RWPE2 (cell line): ENCODE results near the gene CREB3L2.

ENCODE experiments used
- ATAC-seq: fragments of 200-7000 bp; cut with Tn5 transposase; 3 replicates; pipeline ENCODE4 v1.9.1; 2021; ENCODE audit warnings: low read depth
- DNase-seq: peaks from one replicate; pipeline ENCODE4 v3.0.0-alpha.2; 2020; ENCODE audit warnings: low spot score
- H3K27ac ChIP-seq: fragments of 450-650 bp; 2 replicates; pipeline ENCODE4 v1.5.1; 2017; ENCODE audit warnings: mild to moderate bottlenecking; ENCODE audit not compliant: poor library complexity, severe bottlenecking
- H3K27me3 ChIP-seq: fragments of 250-450 bp; sonication (Bioruptor Pico); 2 replicates; pipeline ENCODE4 v1.5.1; 2021; ENCODE audit warnings: mild to moderate bottlenecking, moderate library complexity; ENCODE audit not compliant: insufficient read depth, poor library complexity, severe bottlenecking
- H3K36me3 ChIP-seq: fragments of 250-450 bp; sonication (Bioruptor Pico); 2 replicates; pipeline ENCODE4 v1.5.1; 2020; ENCODE audit warnings: low read depth, mild to moderate bottlenecking, moderate library complexity
- H3K4me1 ChIP-seq: fragments of 250-450 bp; sonication (Bioruptor Pico); 2 replicates; pipeline ENCODE4 v1.5.1; 2021; ENCODE audit warnings: mild to moderate bottlenecking, moderate library complexity; ENCODE audit not compliant: insufficient read depth, poor library complexity, severe bottlenecking
- H3K4me3 ChIP-seq: fragments of 250-450 bp; sonication (Bioruptor Pico); 2 replicates; pipeline ENCODE4 v1.5.1; 2021; ENCODE audit warnings: mild to moderate bottlenecking, moderate library complexity; ENCODE audit not compliant: severe bottlenecking
- H3K9me3 ChIP-seq: fragments of 250-450 bp; sonication (Bioruptor Pico); 2 replicates; pipeline ENCODE4 v1.5.1; 2021; ENCODE audit warnings: mild to moderate bottlenecking, moderate library complexity; ENCODE audit not compliant: severe bottlenecking
- TF ChIP-seq, protein P1 (sequence below): fragments of 450-650 bp; IDR thresholded peaks from one replicate; pipeline ENCODE4 v1.5.1; 2017; ENCODE audit warnings: mild to moderate bottlenecking, moderate library complexity; ENCODE audit not compliant: poor library complexity, severe bottlenecking

CREB3L2 gene

DNA sequence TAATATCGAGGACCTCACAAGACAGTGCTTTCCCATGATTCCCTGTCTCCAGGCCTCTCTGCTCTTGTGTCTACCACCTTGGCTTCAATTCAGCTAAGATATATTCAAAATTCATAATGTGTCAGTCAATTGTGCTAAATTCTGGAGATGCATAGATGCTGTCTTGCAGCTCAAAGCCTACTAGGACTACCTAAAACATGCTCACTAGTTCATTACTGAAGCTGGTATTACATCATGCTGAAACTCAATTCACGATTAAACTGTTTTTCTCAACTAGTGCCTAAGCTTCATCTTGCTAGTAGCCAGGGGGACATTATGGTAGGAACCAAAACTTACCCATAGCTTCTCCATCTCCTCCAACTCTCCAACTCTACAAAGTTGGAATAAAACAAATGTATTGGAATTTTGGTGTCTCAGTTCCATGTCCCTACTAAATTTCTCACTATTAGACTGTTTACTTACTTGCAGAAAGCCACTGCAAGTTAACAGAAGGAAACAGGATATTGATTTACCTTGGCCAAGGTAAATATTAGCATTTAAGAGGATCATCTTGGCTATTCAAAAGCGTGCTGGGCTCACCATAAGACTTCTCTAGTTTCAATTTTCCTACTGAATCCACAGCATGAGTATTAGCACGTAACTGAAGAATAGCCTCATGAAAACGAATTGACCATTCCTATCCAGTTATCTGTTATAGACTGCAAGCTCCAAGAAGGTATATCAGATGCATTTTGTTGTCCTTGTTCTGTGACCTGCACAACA, 53.6 kb downstream of the CREB3L2 start:
- no peak for DNase-seq
- ATAC-seq = no peak
- Histone ChIP-seq H3K27me3 (no peaks in the 10 kb centered on the region), H3K9me3 (no peaks in the 10 kb centered on the region), H3K4me1 (peaks cover 10% of the 10 kb centered on the region), H3K36me3 (peaks cover 3% of the 10 kb centered on the region; the same call in 1 of the 2 replicates), H3K4me3 (no peak overlapping the region), H3K27ac (no peak overlapping the region)
- TF ChIP-seq, protein P1, sequence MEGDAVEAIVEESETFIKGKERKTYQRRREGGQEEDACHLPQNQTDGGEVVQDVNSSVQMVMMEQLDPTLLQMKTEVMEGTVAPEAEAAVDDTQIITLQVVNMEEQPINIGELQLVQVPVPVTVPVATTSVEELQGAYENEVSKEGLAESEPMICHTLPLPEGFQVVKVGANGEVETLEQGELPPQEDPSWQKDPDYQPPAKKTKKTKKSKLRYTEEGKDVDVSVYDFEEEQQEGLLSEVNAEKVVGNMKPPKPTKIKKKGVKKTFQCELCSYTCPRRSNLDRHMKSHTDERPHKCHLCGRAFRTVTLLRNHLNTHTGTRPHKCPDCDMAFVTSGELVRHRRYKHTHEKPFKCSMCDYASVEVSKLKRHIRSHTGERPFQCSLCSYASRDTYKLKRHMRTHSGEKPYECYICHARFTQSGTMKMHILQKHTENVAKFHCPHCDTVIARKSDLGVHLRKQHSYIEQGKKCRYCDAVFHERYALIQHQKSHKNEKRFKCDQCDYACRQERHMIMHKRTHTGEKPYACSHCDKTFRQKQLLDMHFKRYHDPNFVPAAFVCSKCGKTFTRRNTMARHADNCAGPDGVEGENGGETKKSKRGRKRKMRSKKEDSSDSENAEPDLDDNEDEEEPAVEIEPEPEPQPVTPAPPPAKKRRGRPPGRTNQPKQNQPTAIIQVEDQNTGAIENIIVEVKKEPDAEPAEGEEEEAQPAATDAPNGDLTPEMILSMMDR = no peak

- no peak overlapping the region for H3K27ac ChIP-seq
- H3K36me3 ChIP-seq = peaks cover 7% of the 10 kb centered on the region; the same call in 1 of the 2 replicates
- TF ChIP-seq, protein P1 = no peak
- no peaks in the 10 kb centered on the region for H3K27me3 ChIP-seq
- no peaks in the 10 kb centered on the region for H3K4me1 ChIP-seq
- DNase-seq (no peak), ATAC-seq (no peak)
- no peak overlapping the region for H3K4me3 ChIP-seq
- H3K9me3 ChIP-seq = no peaks in the 10 kb centered on the region
Observed at GRCh38 chr7:137947046-137947445, 54.8 kb downstream of the CREB3L2 start.

DNA sequence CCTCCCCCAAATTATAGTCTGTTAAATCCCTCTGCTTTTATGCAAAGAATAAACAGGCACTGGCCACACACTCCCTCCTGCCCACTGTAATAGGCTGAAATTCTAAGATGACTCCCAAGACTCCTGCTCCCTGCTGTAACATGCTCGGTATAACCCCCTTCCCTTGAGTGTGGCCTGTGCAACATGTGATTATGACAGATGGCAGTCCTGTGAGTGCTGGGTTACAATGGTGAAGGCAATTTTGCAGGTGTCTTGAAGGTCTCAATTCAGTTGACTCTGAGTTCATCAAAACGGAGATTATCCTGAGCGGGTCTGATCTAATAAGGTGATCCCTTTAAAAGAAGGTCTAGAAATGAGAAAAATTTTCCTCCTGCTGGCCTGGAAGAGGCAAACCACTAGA, 55.9 kb downstream of the CREB3L2 start:
- Histone ChIP-seq H3K27ac (no peak overlapping the region), H3K36me3 (peaks cover 10% of the 10 kb centered on the region; the same call in 1 of the 2 replicates), H3K4me1 (no peaks in the 10 kb centered on the region), H3K9me3 (no peaks in the 10 kb centered on the region), H3K27me3 (no peaks in the 10 kb centered on the region), H3K4me3 (no peak overlapping the region)
- DNase-seq (no peak), ATAC-seq (no peak)
- TF ChIP-seq, protein P1 = no peak

DNA sequence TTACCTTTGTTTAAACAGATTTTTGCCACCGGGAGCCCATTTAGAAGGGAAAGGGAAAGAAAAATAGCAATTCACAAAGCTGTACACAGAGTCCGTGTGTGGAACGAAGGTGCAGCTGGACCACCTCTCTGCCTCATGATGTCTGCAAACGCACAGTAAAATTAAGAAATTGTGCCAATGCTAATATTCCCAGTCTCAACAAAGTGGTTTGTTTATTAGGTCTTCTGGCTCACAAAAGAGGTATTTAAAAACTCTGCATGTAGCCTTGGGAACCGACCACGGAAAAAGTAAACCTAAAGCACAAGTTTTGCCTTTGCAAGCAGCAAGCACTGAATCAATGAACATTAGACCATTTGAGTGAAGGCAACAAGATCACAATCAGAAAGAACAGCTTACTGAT, 57.7 kb downstream of the CREB3L2 start:
- no peak for DNase-seq
- TF ChIP-seq, protein P1 = no peak

DNA sequence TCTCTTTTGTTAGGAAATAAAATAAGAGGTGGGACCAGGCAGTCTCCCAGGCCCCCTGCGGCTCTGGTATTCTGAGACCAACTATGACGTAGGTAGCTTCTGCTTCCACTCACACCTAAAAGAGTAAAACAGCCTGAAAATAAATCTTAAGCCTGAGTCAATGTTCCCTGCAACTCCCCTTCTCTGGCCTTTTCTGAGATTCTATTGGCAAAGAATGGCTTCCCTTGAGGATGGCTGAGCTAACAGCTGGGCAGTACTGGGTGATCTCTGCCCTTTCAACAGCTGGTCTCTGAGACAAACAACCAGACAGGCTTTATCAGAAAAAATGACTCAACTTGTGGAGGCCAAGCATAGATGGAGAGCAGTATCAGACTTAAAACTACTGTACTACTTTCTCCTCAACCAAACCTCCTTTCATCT, 58.7 kb downstream of the CREB3L2 start:
- Histone ChIP-seq H3K4me1 (no peaks in the 10 kb centered on the region), H3K27me3 (no peaks in the 10 kb centered on the region), H3K36me3 (0 out of 2 replicates have a peak, but pooled peaks cover 7% of the 10 kb centered on the region), H3K27ac (no peak overlapping the region), H3K9me3 (no peaks in the 10 kb centered on the region), H3K4me3 (no peak overlapping the region)
- no peak for ATAC-seq
- TF ChIP-seq, protein P1 = no peak
- DNase-seq = no peak

More for the DNA sequence above, 57.7 kb downstream of the CREB3L2 start:
- H3K9me3 ChIP-seq = no peaks in the 10 kb centered on the region
- no peak overlapping the region for H3K4me3 ChIP-seq
- no peak for ATAC-seq
- no peaks in the 10 kb centered on the region for H3K4me1 ChIP-seq
- H3K36me3 ChIP-seq = 0 out of 2 replicates have a peak, but pooled peaks cover 7% of the 10 kb centered on the region
- no peaks in the 10 kb centered on the region for H3K27me3 ChIP-seq
- no peak overlapping the region for H3K27ac ChIP-seq
